GM23338 (cell line): ENCODE measurements around the gene LMOD1.

Experiments
- CREB1 ChIP-seq: fragments of 250-450 bp; sonication (Bioruptor Pico); IDR thresholded peaks from 2 replicates; pipeline ENCODE4 v1.5.0; 2020; ENCODE audit warnings: low read depth, mild to moderate bottlenecking, moderate library complexity
- CTCF ChIP-seq, 2 experiments: fragments of 200-600 bp in 1 of 2; sonication (generic) in 1 of 2; conservative IDR thresholded peaks; 2 replicates each; pipeline versions ENCODE4 v1.5.1 to v1.6.1; 2016 to 2017; ENCODE audit warnings: antibody characterized with exemption in 2 of 2, low read depth in 2 of 2, mild to moderate bottlenecking in 2 of 2, moderate library complexity in 1 of 2
- ETS1 ChIP-seq: IDR thresholded peaks from 2 replicates; pipeline ENCODE4 v1.6.1; 2016; ENCODE audit warnings: antibody characterized with exemption
- EZH2 ChIP-seq: fragments of 200-600 bp; sonication (generic); IDR thresholded peaks from one replicate; pipeline ENCODE4 v1.8.0; 2017; ENCODE audit warnings: antibody characterized with exemption, mild to moderate bottlenecking, low read depth; ENCODE audit not compliant: unreplicated experiment
- EZH2phosphoT487 ChIP-seq: fragments of 200-600 bp; sonication (generic); IDR thresholded peaks from one replicate; pipeline ENCODE4 v1.8.1; 2018; ENCODE audit warnings: antibody characterized with exemption; ENCODE audit not compliant: unreplicated experiment
- JUNB ChIP-seq: IDR thresholded peaks from one replicate; pipeline ENCODE4 v1.6.1; 2016; ENCODE audit warnings: antibody characterized with exemption; ENCODE audit not compliant: unreplicated experiment
- NANOG ChIP-seq: IDR thresholded peaks from 2 replicates; pipeline ENCODE4 v1.6.1; 2016; ENCODE audit warnings: antibody characterized with exemption, borderline replicate concordance
- POLR2AphosphoS5 ChIP-seq: IDR thresholded peaks from 2 replicates; pipeline ENCODE4 v1.6.1; 2016; ENCODE audit warnings: antibody characterized with exemption, low read depth
- STAT1 ChIP-seq: IDR thresholded peaks from one replicate; pipeline ENCODE4 v1.6.1; 2016; ENCODE audit warnings: antibody characterized with exemption; ENCODE audit not compliant: unreplicated experiment
- ZNF114 ChIP-seq: fragments of 250-450 bp; sonication (Bioruptor Pico); IDR thresholded peaks from 2 replicates; pipeline ENCODE4 v1.5.0; 2020; ENCODE audit warnings: mild to moderate bottlenecking, moderate library complexity
- ZNF331 ChIP-seq: fragments of 250-450 bp; sonication (Bioruptor Pico); IDR thresholded peaks from 2 replicates; pipeline ENCODE4 v1.5.0; 2020; ENCODE audit warnings: low read depth, mild to moderate bottlenecking, moderate library complexity
- ZNF462 ChIP-seq: fragments of 250-450 bp; sonication (Bioruptor Pico); IDR thresholded peaks from 2 replicates; pipeline ENCODE4 v1.5.0; 2020; ENCODE audit warnings: mild to moderate bottlenecking, moderate library complexity
- TF ChIP-seq, protein P1 (sequence below): IDR thresholded peaks from one replicate; pipeline ENCODE4 v1.6.1; 2018; ENCODE audit warnings: antibody characterized with exemption; ENCODE audit not compliant: unreplicated experiment

DNA sequence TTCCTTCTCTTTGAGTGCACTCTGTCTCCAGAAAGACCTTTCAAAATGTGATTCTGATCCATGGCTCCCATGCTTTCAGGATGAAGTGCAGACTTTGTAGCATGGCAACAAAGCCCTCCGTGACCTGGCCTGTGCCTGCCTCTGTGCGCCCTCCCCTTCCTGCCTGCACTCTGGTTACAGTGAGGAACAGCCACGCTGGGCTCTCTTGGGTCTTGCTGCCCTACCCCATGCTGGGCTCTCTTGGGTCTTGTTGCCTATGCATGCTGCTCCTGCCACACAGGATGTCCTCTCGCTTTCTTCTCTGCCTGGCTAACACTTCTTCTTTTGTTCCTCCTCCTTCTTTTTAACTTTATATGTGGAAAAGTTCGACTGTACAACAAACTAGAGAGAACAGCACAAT is 28.0 kb downstream of the LMOD1 start:
- TF ChIP-seq CTCF (conservative IDR thresholded peaks at IDR 0.05; ENCODE audit: low read depth in 2 of 2) (no peak), POLR2AphosphoS5 (no peak), EZH2 (no peak), EZH2phosphoT487 (no peak), JUNB (no peak), ETS1 (no peak), ZNF331 (CRISPR knock-in tag) (no peak), STAT1 (no peak), ZNF462 (CRISPR knock-in tag) (no peak), CREB1 (CRISPR knock-in tag) (no peak), ZNF114 (CRISPR knock-in tag) (no peak), NANOG (no peak)
- TF ChIP-seq, protein P1, sequence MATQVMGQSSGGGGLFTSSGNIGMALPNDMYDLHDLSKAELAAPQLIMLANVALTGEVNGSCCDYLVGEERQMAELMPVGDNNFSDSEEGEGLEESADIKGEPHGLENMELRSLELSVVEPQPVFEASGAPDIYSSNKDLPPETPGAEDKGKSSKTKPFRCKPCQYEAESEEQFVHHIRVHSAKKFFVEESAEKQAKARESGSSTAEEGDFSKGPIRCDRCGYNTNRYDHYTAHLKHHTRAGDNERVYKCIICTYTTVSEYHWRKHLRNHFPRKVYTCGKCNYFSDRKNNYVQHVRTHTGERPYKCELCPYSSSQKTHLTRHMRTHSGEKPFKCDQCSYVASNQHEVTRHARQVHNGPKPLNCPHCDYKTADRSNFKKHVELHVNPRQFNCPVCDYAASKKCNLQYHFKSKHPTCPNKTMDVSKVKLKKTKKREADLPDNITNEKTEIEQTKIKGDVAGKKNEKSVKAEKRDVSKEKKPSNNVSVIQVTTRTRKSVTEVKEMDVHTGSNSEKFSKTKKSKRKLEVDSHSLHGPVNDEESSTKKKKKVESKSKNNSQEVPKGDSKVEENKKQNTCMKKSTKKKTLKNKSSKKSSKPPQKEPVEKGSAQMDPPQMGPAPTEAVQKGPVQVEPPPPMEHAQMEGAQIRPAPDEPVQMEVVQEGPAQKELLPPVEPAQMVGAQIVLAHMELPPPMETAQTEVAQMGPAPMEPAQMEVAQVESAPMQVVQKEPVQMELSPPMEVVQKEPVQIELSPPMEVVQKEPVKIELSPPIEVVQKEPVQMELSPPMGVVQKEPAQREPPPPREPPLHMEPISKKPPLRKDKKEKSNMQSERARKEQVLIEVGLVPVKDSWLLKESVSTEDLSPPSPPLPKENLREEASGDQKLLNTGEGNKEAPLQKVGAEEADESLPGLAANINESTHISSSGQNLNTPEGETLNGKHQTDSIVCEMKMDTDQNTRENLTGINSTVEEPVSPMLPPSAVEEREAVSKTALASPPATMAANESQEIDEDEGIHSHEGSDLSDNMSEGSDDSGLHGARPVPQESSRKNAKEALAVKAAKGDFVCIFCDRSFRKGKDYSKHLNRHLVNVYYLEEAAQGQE, result no peak
